GM18868 (cell line): Measurements from ENCODE around the gene RAB9B.
"Not testable (repeated sequence)": the region's sequence is repeated elsewhere in the genome, so short reads cannot be mapped to it uniquely, and the experiment has no call there.

ENCODE experiments used
- ATAC-seq: cut with Tn5 transposase; IDR thresholded peaks from one replicate; pipeline ENCODE4 v1.9.1; 2021; ENCODE audit warnings: mild to moderate bottlenecking, moderate library complexity; ENCODE audit not compliant: unreplicated experiment

RAB9B gene

DNA sequence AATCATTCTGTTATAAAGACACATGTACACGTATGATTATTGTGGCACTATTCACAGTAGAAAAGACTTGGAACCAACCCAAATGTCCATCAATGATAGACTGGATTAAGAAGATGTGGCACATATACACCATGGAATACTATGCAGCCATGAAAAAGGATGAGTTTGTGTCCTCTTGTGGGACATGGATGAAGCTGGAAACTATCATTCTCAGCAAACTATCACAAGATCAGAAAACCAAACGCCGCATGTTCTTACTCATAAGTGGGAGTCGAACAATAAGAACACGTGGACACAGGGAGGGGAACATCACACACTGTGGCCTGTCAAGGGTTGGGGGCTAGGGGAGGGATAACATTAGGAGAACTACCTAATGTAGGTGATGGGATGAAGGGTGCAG, 15.0 kb downstream of the RAB9B start:
- ATAC-seq, result not testable (repeated sequence)

DNA sequence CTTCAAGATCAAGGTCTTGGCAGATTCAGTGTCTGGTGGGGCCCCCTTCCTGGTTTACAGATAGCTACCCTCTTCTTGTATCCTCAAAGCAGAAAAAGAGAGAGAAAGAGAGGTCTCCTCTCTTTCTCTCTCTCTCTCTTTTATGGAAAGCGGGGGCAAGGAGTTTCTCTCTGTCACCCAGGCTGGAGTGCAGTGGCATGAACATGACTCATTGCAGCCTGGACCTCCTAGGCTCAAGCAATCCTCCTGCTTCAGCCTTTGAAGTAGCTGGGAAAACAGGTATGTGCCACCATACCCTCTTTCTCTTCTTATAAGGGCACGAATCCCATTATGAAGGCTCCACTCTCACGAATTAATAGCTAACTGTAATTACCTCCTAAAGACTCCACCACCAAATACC, 20.2 kb downstream of the RAB9B start:
- no peak for ATAC-seq

DNA sequence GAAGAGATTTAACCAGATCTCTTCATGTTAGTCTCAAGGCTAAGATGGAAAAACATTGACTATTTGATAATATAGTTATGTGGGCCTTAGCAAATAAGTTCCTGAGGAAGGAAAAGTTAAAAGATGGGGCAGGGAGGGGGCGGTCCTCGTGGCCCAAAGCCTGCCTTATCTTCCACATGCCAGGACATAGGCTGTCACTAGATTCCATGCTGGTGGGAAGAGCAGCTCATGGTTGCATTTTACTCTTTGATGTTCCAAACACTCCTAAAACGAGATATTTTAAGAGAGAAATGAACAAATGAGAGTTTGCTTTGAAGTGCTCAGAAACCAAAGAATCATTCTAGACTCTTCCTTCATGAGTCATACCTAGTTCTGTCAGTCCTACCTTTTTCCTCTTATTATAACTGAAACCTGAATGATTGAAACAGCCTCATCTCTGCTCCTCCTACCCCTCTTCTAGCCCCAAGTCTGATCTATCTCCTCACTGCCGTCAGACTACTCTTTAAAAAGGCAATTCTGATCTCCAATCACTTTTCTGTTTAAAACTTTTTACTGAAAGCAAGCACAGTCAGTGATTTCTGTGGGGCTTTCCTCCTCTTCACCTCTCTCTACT, 25.1 kb downstream of the RAB9B start:
- ATAC-seq, result no peak

DNA sequence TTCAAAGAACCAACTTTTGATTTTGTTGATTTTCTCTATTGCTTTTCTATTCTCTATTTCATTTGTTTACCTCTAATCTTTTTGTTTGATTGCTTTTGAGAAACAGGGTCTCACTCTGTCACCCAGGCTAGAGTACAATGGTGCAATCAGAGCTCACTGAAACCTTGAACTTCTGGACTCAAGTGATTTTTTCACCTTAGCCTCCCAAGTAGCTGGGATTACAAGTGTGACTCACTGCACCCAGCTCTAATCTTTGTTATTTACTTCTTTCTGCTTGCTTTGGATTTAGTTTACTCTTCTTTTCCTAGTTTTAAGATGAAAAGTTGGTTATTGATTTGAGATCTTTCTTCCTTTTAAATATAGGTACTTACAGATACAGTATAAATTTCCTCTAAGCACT, 26.2 kb downstream of the RAB9B start:
- no peak for ATAC-seq

DNA sequence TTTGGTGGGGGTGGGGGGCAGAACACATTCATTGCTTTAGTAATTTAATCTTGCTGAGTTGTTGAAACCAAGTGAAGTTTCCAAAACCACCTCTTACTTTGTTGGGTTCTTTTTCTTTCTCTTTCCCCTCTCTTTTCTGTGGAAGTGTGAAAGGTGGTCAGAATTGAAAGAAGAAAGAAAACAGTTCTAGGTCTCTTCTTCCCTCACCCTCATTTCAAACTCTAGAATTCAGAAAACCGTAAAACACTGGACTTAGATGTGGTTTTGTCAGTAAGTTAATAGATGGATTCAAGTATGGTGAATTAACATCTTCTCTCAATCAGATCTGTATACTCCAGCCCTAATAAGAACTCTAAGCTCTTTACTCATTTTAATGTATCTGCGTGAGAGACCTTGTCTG, 31.7 kb downstream of the RAB9B start:
- no peak for ATAC-seq

DNA sequence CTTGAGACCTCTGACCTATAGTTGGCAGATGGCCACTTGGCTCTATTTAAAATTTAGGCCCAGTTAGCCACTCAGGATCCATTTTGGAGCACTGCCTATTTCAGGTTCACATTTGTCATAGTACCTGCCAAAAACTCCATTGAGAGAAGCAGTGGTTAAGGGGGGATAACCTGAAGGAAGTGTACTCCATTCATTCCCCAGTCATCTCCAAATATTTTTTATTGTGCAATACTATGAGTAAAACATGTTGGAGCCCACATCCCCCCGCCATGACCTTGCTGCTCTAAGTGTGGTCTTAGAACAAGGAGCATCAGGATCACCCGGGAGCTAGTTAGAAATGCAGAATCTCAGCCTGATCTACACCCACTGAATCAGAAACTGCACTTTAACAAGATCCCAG, 34.4 kb downstream of the RAB9B start:
- no peak for ATAC-seq

DNA sequence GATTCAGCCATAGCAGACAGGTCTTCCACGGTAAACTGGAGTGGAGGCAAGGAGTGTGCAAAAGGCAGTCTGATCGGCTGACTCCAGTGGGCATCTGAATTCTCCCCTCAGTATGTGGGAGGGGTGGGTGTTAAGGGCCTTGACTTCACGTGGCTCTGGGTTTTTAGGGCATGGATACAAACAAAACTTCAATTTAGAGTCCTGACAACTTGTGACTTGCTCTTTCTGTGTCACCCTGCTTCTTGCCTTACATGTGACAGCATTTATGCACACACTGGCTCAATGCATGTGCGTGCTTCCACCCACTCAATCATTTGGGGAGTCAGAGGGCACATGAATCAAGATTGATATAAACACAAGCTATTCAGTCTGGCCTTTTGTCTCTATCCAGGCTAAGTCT, 37.9 kb downstream of the RAB9B start:
- no peak for ATAC-seq

DNA sequence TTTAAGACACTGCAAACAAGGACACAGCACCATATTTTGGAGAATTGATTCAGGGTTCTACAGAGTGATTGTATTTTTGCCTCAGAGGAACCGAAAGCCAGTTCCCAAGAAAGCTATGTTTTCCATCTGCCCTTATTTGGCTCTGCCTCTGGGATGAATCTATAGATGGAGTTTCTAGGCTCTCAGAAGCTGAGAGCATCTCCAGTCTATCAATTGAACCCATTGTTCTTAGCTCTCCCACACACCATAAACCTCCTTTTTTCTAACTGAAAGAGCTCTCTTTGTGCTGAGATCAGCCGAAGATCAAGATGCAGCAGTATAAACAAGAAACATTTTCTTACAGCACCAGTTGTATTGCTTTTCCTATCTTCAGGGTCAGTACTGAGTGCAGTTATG, 38.5 kb downstream of the RAB9B start:
- no peak for ATAC-seq

DNA sequence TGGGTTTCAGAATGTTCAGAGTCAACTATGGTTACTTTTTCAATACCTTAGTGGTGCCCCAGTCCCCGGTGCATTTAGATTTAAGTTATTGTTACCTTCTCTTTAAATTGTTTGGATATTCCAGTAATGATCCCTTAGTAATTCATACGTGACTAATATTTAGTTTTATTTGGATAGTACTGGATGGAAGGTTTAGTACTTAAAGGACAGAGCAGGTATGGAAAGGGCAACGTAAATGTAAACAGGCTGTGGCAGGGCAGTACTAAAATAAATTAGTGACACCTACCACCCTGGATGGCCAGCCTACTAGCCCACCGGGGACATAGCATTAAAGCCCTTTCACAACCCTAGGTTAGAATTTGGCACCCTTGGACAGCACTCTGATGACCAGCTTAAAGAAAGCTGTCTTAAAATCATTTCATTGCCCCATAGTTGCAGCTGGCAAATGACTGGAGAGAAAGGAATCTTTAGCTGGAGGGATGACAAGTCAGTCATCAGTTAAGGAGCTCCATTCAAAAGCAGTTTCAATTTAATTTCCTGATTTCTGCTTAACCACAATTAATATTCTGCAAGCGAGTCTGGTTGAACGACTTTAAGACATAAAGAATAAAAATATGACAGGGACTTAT, 39.0 kb downstream of the RAB9B start:
- no peak for ATAC-seq

DNA sequence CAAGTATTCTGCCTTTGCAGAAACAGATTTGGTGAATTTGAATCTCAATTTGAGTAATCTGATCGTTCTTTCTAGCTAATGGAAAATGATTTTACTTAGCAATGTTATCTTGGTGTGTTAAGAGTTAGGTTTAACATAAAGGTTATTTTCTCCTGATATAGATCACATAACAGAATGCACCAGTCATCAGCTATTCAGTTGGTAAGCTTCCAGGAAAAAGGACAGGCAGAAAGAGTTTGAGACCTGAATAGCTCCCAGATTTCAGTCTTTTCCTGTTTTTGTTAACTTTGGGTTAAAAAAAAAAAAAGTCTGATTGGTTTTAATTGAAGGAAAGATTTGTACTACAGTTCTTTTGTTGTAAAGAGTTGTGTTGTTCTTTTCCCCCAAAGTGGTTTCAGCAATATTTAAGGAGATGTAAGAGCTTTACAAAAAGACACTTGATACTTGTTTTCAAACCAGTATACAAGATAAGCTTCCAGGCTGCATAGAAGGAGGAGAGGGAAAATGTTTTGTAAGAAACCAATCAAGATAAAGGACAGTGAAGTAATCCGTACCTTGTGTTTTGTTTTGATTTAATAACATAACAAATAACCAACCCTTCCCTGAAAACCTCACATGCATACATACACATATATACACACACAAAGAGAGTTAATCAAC, 40.1 kb downstream of the RAB9B start:
- no peak for ATAC-seq

DNA sequence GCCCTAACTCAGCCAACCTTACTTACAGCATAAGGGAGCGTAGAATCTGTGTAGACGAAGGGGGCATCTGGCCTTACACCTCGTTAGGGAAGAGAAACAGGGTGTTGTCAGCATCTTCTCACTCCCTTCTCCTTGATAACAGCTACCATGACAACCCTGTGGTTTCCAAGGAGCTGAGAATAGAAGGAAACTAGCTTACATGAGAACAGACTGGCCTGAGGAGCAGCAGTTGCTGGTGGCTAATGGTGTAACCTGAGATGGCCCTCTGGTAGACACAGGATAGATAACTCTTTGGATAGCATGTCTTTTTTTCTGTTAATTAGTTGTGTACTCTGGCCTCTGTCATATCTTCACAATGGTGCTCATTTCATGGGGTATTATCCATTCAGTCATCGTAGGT, 40.8 kb downstream of the RAB9B start:
- ATAC-seq, result no peak

DNA sequence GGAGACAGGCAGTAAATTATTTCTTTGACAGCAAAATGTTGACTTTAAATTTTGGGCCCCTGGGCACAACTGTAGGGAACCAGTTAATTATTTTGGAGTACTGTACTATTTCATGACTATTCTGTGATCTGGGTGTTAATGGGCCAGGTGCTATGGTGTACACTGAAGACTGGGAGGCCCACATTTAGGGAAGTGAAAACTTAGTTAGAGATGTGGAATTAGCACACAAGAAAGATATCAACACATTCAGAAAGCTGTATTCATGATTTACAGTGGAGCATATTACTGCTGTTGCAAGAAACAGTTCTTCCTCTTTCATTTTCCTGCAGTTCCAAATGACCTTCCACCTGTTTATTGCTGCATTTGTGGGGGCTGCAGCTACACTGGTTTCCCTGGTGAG, 43.1 kb downstream of the RAB9B start:
- peak; percentile 96 for ATAC-seq

DNA sequence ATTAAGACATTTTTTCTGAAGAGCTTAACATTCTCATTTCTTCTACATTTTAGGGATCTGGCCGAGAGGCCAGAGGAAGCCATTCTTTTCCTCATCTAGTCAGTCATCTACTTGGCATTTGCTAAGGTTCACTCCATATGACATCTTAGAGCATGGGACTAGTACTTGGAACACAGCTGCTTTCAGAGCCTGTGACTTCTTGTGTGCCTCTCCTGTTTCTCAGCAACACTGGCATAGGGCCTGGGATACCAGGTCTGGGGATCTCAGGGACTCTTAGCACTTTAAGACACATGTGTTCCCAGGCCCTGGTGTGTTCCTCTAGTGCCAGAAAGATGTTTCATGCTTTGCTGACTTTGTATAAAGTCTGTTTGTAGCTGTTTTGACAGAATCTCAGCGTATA, 48.1 kb downstream of the RAB9B start:
- no peak for ATAC-seq

DNA sequence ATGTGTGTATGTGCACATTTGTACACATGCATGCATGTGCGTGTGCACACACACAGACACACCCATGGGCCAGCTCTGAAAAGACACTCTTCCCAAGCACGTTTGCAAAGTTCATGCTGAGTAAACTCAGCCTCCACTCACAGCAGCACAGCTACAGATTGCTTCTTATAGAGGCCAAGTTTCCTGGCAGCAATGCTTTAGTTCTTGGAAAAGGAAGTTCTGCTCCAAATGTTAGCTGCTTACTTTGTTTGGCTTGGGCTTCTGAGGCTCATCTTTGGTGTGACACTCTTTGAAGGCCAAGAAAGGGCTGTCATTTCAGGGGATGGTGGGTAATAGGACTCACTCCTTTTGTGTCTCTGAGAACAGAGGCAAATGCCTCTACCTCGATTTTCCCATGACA, 48.9 kb downstream of the RAB9B start:
- ATAC-seq, result no peak

DNA sequence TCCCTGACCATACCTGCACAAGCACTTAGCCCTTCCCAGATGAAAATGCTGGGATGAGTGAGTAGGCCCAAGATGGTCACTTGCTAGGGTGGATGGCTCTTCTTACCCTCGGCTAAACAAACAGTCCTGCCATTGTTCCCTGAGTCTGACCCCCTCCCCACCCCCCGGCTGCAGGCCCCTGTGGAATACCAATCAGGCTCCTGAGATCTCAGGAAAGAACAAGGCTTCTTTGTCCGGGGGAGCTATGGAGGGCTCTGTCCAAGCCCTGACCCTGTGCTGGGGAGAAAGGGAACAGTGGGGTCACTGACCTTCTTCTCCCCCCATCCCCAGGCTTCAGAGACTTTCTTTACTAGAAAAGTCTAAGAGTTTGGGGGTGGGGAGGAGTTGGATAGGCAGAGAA, 49.4 kb downstream of the RAB9B start:
- no peak for ATAC-seq

DNA sequence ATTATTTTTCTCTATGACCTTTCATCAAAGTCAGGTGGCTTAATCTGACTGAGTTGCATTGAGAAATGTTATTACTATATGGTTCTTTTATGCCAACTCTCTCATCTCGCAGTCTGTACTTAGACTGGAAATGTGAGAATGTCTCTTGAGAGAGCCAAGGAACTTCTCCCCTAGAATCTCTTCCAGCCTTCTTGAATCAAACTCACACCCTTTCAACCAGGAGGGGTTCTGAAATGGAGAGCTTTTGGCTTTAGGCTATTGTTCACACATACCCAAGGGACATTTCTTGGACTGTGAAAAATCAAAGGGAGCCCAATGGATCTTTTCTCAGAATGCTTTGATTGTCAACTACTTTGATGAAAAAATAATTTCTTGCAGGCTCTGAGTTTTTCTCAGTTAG, 50.4 kb downstream of the RAB9B start:
- ATAC-seq, result no peak

DNA sequence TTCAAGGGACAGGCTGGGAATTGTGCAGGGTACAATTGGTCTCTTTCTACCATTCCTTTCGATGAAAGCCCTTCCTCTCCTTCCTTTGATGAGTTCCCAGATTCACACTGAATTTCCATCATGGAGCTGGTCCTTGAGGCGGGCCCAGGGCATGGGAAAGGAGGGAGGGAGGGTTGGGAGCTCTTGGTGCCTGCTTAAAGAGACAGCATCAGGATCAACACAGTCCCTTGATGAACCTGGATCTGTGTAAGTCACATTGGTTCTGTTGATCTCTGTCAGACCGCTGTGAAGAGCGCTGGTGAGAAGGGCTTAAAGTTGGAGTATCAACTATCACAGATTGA, 51.0 kb downstream of the RAB9B start:
- ATAC-seq, result no peak

DNA sequence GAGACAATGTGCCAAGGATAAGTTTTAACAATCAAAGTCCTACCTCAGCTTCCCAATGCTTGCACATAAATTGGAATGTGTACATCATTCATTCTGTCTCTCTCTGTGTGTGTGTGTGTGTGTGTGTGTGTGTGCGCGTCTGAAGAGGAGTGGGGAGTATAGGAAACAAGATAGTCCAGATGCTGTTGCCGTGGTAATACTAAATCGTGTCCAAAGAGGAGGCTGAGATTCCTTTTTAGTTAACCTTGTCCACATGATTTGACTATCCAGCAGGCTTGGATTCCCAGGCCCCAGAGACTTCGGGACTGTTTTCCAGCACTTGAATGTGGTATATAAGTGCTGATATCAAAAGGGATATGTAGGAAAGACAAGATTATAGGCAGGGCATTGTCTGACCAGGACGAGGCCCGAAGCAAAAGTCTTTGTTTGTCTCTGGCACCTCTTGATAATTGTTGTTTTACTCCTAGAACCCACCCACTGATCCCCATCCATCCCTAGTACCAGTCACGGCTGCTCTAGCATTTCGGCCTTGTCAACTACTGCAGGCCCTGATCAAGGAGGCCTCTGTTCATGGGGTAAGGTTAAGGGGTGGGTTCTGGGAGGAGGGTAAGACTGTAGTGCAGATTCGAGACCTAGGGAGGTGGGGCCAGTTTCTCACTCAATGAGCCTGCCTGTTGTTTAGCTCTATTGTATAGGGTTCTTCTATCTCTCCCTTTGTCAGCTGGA, 51.6 kb downstream of the RAB9B start:
- ATAC-seq, result no peak

DNA sequence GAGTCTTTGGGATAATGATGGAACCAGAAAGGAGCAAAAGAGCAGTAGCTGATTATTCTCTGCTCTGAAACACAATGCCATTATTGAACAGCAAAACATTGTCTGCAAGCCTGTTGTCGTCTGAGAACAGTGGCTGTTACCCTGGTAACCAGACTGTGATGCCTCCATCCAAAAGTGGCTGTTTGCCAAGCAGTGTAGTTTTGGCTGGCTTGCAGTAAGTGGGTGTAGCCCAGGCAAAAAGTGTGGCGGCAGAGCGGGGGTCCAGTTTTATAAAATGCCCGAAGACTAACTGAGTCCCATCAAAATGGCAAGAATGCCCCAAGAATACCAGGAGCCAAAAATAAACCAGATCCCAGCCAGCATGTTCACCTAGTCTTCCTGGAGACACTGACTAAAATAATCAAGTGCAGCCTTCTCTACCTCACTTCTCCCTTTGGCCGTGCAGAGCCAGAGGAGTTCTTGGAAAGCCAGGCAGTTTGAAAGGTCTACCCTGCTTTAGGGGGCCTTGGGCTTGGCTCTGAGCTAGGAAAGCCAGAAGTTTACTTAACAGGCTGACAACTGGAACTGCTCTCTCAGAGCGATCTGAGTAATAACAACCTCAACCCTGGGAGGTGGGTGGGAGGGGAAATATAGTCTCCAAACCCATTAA, 52.8 kb downstream of the RAB9B start:
- no peak for ATAC-seq

DNA sequence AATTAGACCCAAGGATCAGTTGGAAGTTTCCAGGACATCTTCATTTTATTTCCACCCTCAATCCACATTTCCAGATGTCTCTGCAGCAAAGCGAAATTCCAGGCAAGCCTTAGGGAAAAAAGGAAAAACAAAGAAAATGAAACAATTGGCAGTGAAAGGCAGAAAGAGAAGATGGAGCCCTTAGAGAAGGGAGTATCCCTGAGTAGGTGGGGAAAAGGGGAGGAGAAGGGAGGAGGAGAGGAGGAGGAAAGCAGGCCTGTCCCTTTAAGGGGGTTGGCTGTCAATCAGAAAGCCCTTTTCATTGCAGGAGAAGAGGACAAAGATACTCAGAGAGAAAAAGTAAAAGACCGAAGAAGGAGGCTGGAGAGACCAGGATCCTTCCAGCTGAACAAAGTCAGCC, 55.5 kb downstream of the RAB9B start, which contains the start of gene PLP1:
PLP1 (plus strand) TSS at position 295 of the 400 bp plus-strand sequence. CDS start 156 bp downstream, outside the sequence.
- no peak for ATAC-seq

DNA sequence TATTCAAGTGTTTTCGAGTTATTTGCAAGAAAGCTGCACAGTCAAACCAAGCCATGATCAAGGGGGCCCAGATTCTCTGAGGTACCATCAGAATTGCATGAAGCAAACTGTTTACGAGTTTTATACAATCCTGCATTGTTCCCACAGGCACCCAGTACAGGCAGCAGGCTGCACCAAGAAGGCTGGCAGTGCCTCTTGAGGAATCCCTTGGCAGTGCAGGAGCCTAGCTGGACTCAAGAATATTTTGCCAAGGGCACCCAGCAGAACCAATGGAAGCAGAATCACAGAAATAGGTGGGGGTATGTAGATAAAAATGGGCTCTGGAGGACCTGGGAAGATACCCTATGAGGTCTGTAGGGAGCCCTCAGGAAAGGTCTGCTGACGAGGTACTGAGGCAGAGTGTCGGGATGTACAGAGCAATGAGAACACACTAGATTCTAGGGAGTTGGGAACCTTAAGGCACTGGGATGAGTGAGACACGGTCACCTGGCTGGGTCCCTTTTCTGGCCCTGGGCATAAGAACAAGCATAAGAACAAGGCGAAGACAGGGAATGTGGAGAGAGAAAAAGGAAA, 57.9 kb downstream of the RAB9B start:
- no peak for ATAC-seq
